GM12892 (cell line): ENCODE data around the gene OST4.

Experiments
- POLR2A ChIP-seq: IDR thresholded peaks from 2 replicates; pipeline ENCODE4 v1.6.1; 2011; ENCODE audit warnings: low read depth, low read length, control low read depth
- POLR2AphosphoS5 ChIP-seq: IDR thresholded peaks from 2 replicates; pipeline ENCODE4 v1.6.1; 2011; ENCODE audit warnings: low read depth, low read length, control low read depth
- TAF1 ChIP-seq: IDR thresholded peaks from 2 replicates; pipeline ENCODE4 v1.6.1; 2011; ENCODE audit warnings: low read depth, mild to moderate bottlenecking, control low read depth, low read length, borderline replicate concordance

GRCh38 chr2:27087823-27088410, 16.5 kb upstream of the OST4 start:
- no peak for TF ChIP-seq POLR2AphosphoS5
- TF ChIP-seq POLR2A, result no peak
- no peak for TF ChIP-seq TAF1
